DOHH2 (cell line): ENCODE measurements around the gene OLIG2.

Source experiments
- H3F3A ChIP-seq: fragments of 200-600 bp; sonication (generic), shearing (Covaris generic); 2 replicates; pipeline ENCODE4 v1.6.0; 2016; ENCODE audit warnings: antibody characterized with exemption, mild to moderate bottlenecking; ENCODE audit not compliant: control insufficient read depth, insufficient read depth
- H3K27ac ChIP-seq: fragments of 200-600 bp; sonication (generic); 2 replicates; pipeline ENCODE4 v1.5.1; 2014; ENCODE audit warnings: low read depth, mild to moderate bottlenecking, low read length, moderate library complexity
- H3K27me3 ChIP-seq: fragments of 200-600 bp; sonication (generic); 2 replicates; pipeline ENCODE4 v1.6.1; 2014; ENCODE audit warnings: mild to moderate bottlenecking, low read length, mixed read lengths; ENCODE audit not compliant: control insufficient read depth
- H3K36me3 ChIP-seq: fragments of 200-600 bp; sonication (generic); 2 replicates; pipeline ENCODE4 v1.6.1; 2014; ENCODE audit warnings: mild to moderate bottlenecking, low read length, moderate library complexity, mixed read lengths; ENCODE audit not compliant: control insufficient read depth
- H3K4me1 ChIP-seq: fragments of 200-600 bp; sonication (generic); 2 replicates; pipeline ENCODE4 v1.6.1; 2014; ENCODE audit warnings: mild to moderate bottlenecking, low read length, mixed read lengths; ENCODE audit not compliant: control insufficient read depth
- H3K4me2 ChIP-seq: fragments of 200-600 bp; sonication (generic); 2 replicates; pipeline ENCODE4 v1.6.0; 2014; ENCODE audit warnings: mild to moderate bottlenecking, low read length, moderate library complexity
- H3K4me3 ChIP-seq: fragments of 200-600 bp; sonication (generic); 2 replicates; pipeline ENCODE4 v1.5.1; 2014; ENCODE audit warnings: mild to moderate bottlenecking, low read length, mixed read lengths
- H3K79me2 ChIP-seq: fragments of 200-600 bp; sonication (generic); 2 replicates; pipeline ENCODE4 v1.6.1; 2014; ENCODE audit warnings: mild to moderate bottlenecking, low read length, mixed read lengths; ENCODE audit not compliant: control insufficient read depth
- H3K9me2 ChIP-seq: fragments of 200-600 bp; sonication (generic); replicated peaks from 2 replicates; pipeline ENCODE4 v1.6.1; 2014; ENCODE audit warnings: mild to moderate bottlenecking, low read length, mixed read lengths; ENCODE audit not compliant: control insufficient read depth
- H3K9me3 ChIP-seq: fragments of 200-600 bp; sonication (generic); 2 replicates; pipeline ENCODE4 v1.6.1; 2014; ENCODE audit warnings: antibody characterized with exemption, low read length, mixed read lengths; ENCODE audit not compliant: control insufficient read depth, insufficient read depth
- H4K20me1 ChIP-seq: fragments of 200-600 bp; sonication (generic); 2 replicates; pipeline ENCODE4 v1.6.0; 2014; ENCODE audit warnings: low read depth, mild to moderate bottlenecking, antibody characterized with exemption, low read length, moderate library complexity; ENCODE audit not compliant: control insufficient read depth, insufficient read depth
- CTCF ChIP-seq: fragments of 200-600 bp; sonication (generic); IDR thresholded peaks from one replicate; pipeline ENCODE4 v1.5.1; 2014; ENCODE audit warnings: antibody characterized with exemption, mild to moderate bottlenecking, low read depth, low read length; ENCODE audit not compliant: poor library complexity, severe bottlenecking
- EZH2phosphoT487 ChIP-seq: fragments of 200-600 bp; sonication (generic); IDR thresholded peaks from 2 replicates; pipeline ENCODE4 v1.6.1; 2017; ENCODE audit warnings: borderline replicate concordance, mild to moderate bottlenecking, antibody characterized with exemption, low read length, moderate library complexity, mixed read lengths

Gene OLIG2

GRCh38 chr21:33033961-33034413 is 8.3 kb downstream of the OLIG2 start:
- no peaks in the 10 kb centered on the region for H3K9me3 ChIP-seq
- H3K4me3 ChIP-seq, result no peak overlapping the region
- no peaks in the 10 kb centered on the region for H3K36me3 ChIP-seq
- no peaks in the 10 kb centered on the region for H3K4me1 ChIP-seq
- no peaks in the 10 kb centered on the region for H3K79me2 ChIP-seq
- H3F3A ChIP-seq, result no peaks in the 10 kb centered on the region
- no peak overlapping the region for H3K4me2 ChIP-seq
- no peaks in the 10 kb centered on the region for H4K20me1 ChIP-seq
- H3K9me2 ChIP-seq, result no peaks in the 10 kb centered on the region
- H3K27ac ChIP-seq, result no peak overlapping the region
- no peaks in the 10 kb centered on the region for H3K27me3 ChIP-seq
- TF ChIP-seq EZH2phosphoT487 (no peak), CTCF (no peak)

GRCh38 chr21:33035147-33035546 is 9.4 kb downstream of the OLIG2 start:
- H3K4me1 ChIP-seq, result no peaks in the 10 kb centered on the region
- H3K4me3 ChIP-seq, result no peak overlapping the region
- no peaks in the 10 kb centered on the region for H3K9me3 ChIP-seq
- H3K79me2 ChIP-seq, result no peaks in the 10 kb centered on the region
- H4K20me1 ChIP-seq, result no peaks in the 10 kb centered on the region
- 0 out of 2 replicates have a peak, but pooled peaks cover 2% of the 10 kb centered on the region for H3K27me3 ChIP-seq
- no peaks in the 10 kb centered on the region for H3K9me2 ChIP-seq
- H3K4me2 ChIP-seq, result no peak overlapping the region
- no peaks in the 10 kb centered on the region for H3K36me3 ChIP-seq
- no peak overlapping the region for H3K27ac ChIP-seq
- no peaks in the 10 kb centered on the region for H3F3A ChIP-seq
- TF ChIP-seq EZH2phosphoT487, result no peak
- no peak for TF ChIP-seq CTCF

GRCh38 chr21:33036430-33037162 is 10.9 kb downstream of the OLIG2 start:
- Histone ChIP-seq H3K9me3 (no peaks in the 10 kb centered on the region), H4K20me1 (no peaks in the 10 kb centered on the region), H3K27me3 (0 out of 2 replicates have a peak, but pooled peaks cover 2% of the 10 kb centered on the region), H3K79me2 (no peaks in the 10 kb centered on the region), H3K9me2 (no peaks in the 10 kb centered on the region), H3K4me2 (no peak overlapping the region), H3K4me1 (no peaks in the 10 kb centered on the region), H3K27ac (no peak overlapping the region), H3K4me3 (no peak overlapping the region), H3F3A (no peaks in the 10 kb centered on the region), H3K36me3 (no peaks in the 10 kb centered on the region)
- no peak for TF ChIP-seq CTCF
- no peak for TF ChIP-seq EZH2phosphoT487
